Activated CD4-positive, alpha-beta T cell treated with anti-CD3 and anti-CD28 coated beads, Interleukin-2, amount 50 U/mL, for 24 hours (primary cell): Measurements from ENCODE around the gene DNM2.
"Not testable (repeated sequence)": the region's sequence is repeated elsewhere in the genome, so short reads cannot be mapped to it uniquely, and the experiment has no call there.

ENCODE experiments used
- DNase-seq, 2 donors: peaks; one replicate each; pipeline ENCODE4 v3.0.0-alpha.2; 2020; ENCODE audit warnings: low read depth in 1 of 2, low spot score in 1 of 2

Gene DNM2

GRCh38 chr19:10856899-10857298 lies 139.0 kb downstream of the DNM2 start:
- DNase-seq = not testable (repeated sequence)

DNA sequence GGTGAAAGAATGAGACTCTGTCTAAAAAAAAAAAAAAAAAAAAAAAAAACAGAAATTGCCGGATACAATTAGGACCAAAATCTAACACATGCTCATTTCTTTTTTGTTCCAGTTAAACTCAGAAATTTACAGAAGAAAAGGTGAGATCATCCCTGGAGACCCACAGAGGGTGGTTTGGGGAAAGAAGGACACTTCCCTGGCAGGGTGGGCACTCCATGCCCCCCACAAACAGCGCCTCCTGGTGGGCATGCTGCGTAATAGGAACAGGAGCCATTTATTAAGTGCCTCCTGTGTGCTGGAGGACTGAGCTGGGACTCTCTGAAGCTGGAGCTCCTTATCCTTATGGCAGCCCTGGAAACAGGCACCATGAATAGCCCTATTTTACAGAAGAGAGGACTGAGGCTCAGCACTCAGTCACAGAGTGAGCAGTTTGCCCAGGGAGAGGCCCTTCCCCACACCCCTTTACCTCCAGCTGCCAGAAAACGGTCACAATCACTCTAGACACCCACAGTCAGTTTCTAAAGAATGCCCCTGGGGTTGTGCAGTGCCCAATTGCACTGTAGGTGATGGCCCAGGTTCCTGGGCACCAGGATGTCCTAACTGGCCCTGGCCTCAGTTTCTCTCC lies 140.4 kb downstream of the DNM2 start:
- DNase-seq = no peak

- DNase-seq = no peak
Measured at GRCh38 chr19:10861103-10861651, 143.3 kb downstream of the DNM2 start.

GRCh38 chr19:10862561-10863106 lies 144.8 kb downstream of the DNM2 start:
- DNase-seq = no peak

DNA sequence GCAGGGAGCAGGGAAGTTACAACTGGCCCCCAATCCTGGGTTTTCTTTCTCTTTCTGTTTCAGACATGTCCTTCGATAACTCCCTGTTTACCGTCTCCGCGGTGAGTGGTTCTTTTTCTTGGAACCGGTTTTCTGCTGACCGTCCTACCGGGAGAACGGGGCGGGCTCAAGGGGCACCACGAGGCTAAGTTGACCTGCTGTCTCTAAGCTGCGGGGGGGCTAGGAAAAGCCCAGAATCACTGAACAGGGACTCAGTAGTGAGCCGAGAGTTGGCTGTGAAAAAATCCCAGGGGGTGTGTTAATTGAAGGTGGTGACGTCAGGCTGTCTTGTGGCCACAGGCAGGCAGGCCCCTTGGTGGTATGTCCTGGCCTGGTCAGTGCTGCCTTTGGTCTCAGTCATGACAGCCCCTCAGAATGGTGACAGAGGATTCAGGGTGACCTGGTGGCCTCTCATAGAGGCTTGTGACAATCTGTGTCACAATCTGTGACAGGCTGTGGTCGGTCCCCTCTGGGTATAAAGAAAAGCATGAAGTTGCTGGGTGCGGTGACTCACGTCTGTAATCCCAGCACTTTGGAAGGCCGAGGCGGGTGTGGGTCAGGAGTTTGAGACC lies 145.3 kb downstream of the DNM2 start:
- no peak for DNase-seq

- peak; percentile 68 to 77 for DNase-seq
Measured at GRCh38 chr19:10864538-10864899, 146.6 kb downstream of the DNM2 start.

- no peak for DNase-seq
Measured at GRCh38 chr19:10866495-10866894, 148.6 kb downstream of the DNM2 start.

- no peak for DNase-seq
Measured at GRCh38 chr19:10868872-10869547, 151.1 kb downstream of the DNM2 start.

- not testable (repeated sequence) for DNase-seq
Measured at GRCh38 chr19:10869872-10870311, 152.0 kb downstream of the DNM2 start.

- no peak for DNase-seq
Measured at GRCh38 chr19:10870501-10870954, 152.6 kb downstream of the DNM2 start.

DNA sequence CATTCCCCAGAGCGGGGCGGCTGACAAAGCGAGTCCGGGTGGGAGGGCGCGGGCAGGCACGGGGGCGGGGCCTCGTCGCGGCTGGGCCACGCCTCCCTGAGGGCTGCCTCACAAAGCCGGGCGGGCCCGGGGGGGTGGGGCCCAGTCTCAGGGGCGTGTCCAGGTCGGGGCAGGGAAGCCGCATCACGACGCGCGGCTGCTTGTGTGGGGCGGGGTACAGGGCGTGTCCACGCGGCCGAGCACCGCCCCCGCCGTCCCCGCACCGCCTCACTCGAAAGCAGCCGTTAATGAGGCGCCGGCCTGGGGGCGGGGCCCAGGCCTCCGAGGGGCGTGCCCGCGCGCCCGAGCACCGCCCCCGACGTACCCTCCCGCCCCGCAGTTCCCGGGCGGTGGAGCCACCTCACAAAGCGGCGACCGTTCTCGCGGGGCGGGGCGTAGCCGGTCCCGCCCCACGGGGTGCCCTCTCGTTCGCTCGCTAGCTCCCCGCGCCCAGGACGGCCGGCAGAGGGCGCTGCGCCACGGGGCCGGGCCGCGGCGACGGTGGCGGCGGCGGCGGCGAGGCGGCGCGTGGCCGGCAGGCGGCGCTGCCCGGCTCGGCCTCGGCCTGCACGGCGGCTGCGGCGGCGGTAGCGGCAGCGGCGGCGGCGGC lies 153.2 kb downstream of the DNM2 start, which contains the start of gene CARM1:
Gene CARM1 (plus strand): TSS at position 599 of the 649 bp plus-strand sequence. CDS start 150 bp downstream, outside the sequence.
- DNase-seq = peak; percentile 98 to 99

DNA sequence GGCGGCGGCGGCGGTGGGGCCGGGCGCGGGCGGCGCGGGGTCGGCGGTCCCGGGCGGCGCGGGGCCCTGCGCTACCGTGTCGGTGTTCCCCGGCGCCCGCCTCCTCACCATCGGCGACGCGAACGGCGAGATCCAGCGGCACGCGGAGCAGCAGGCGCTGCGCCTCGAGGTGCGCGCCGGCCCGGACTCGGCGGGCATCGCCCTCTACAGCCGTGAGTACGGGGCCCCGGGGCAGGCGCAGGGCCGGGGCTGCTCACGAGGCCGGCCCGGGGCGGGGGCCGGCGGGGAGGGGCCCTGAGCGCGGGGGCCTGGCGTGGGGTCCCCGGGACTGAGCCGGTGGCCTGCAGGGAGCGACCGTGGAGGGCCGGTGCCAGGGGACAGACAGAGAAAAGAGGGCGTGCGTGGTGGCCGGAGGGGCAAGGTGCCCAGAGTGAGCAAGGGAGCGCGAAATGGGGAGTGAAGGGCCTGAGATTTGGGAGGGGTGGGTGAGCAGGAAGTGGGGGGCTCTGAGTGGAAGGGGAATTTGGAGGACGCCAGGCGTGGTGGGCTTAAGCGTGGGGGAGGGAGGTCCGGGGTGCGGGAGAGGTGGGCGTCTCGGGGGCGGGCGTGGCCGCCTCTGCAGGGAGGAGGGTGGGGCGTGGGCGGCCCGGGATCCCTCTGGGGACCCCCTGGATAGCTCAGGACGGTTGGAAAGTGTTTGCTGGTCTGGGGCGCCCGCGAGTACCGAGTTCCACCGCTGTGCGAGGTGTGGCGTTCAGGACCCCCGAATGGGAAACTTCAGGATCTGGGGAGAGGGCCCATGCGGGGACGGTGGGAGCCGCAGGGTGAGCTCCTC lies 154.0 kb downstream of the DNM2 start:
- no peak for DNase-seq

GRCh38 chr19:10872546-10873107 lies 154.7 kb downstream of the DNM2 start:
- DNase-seq = no peak

DNA sequence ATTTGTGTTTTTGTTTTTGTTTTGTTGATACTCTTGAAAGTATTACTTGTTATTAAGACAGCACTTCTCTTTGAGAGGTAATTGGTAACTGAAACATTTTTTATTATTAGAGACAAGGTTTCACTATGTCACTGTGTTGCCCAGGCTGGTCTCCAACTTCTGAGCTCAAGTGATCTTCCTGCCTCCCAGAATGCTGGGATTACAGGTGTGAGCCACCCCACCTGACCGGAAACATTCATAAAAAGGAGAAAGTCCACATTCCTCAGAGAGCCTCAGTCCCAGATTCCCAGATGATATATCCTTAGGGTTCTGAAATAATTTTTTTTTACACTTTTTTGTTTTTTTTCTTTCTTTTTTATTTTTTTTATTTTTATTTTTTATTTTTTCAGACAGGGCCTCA lies 156.1 kb downstream of the DNM2 start:
- no peak for DNase-seq

DNA sequence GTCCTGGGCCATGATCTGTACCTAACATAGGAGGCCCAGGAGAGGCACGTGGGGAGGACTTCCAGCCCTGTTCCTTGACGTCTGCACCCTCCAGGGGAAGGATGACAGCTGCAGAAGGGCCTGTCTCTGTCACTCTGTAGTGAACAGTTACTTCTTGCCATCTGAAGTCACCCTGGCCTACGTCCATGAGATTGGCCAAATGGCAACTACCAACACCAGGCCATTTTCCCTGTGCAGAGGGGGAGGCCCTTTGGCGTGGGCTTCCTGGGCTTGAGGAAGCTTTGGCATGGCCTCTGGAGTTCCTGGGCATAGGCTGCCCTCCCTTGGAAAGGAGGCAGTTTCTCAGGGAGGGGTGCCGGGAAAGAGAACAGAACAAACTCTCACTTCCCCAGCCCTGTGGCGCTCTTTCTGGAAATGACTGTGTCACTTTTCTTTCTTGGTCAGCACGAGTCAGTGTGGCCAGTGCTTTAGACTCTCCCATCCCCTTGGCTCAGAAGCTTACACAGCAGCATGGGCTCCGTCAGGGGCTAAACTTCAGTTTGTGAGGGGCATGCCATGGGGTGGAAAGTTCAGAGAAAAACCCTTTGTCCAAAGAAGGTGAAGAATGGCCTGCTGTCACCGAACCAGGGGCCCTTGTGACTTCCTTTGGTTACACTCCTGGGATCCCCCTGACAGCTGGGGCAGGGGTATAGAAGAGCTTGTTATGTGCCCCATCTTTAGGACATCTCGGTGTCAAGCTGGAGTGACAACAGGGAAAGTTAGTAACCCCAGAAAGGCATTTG lies 158.8 kb downstream of the DNM2 start:
- no peak for DNase-seq

- not testable (repeated sequence) for DNase-seq
Measured at GRCh38 chr19:10877608-10878007, 159.7 kb downstream of the DNM2 start.

DNA sequence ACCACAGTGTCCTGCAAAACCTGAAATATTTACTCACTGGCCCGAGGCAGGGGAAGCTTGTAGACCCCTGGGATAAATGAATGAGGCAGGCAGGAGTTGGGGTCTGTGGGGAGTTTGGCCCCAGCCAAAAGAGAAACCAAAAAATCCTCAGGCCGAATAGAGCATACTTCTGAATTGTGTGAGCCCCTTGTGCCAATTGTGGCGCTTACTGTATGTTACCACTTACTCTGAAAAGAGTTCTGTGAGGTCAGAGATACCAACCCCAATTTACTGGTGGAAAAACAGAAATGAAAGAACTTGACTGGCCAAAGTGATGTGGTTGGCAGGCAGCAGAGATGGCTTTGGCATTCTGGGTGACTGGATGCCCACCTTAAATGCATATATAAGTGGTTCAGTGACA lies 160.4 kb downstream of the DNM2 start:
- DNase-seq = no peak
